Panc1 (cell line): Measurements from ENCODE around the gene ADGB. TPM values are rescaled to one million over a fixed set of nuclear protein-coding genes. Genes with fewer than 3 reads are reported as not detected.
"Not testable (repeated sequence)": the region's sequence is repeated elsewhere in the genome, so short reads cannot be mapped to it uniquely, and the experiment has no call there.

Experiments used
- ATAC-seq: fragments of 200-7000 bp; cut with Tn5 transposase; 2 replicates; pipeline ENCODE4 v1.9.1; 2020; ENCODE audit warnings: mild to moderate bottlenecking, moderate library complexity
- BruUV-seq: library from RNA; stranded (reverse); fragments of 400-500 nt; replicated peaks from 2 replicates; lab custom pipeline; 2021; lab: Mats Ljungman, UMichigan
- CTCF ChIA-PET: fragments of 300-600 bp; sonication (Branson Sonifier 250); formaldehyde crosslinking; loops from one replicate; lab custom pipeline; 2022; ENCODE audit warnings: antibody characterized with exemption; lab: Charles Lee
- POLR2A ChIA-PET: fragments of 300-600 bp; sonication (Branson Sonifier 250); formaldehyde crosslinking; loops from one replicate; lab custom pipeline; 2022; ENCODE audit warnings: antibody characterized with exemption; lab: Charles Lee
- DNase-seq: peaks from one replicate; pipeline ENCODE4 v3.0.0-alpha.2; 2010; ENCODE audit warnings: low read depth, low spot score
- H3K27ac ChIP-seq: 2 replicates; pipeline ENCODE4 v1.5.1; 2011; ENCODE audit warnings: mild to moderate bottlenecking, low read length, inconsistent platforms
- H3K27me3 ChIP-seq: fragments of 200-500 bp; sonication (Bioruptor generic); 2 replicates; pipeline ENCODE4 v1.6.0; 2014; ENCODE audit warnings: low read length, inconsistent platforms; ENCODE audit not compliant: control insufficient read depth, insufficient read depth
- H3K36me3 ChIP-seq: fragments of 200-500 bp; sonication (Bioruptor generic); 2 replicates; pipeline ENCODE4 v1.5.1; 2014; ENCODE audit warnings: inconsistent platforms, mild to moderate bottlenecking, low read length, moderate library complexity; ENCODE audit not compliant: control insufficient read depth, insufficient read depth
- H3K4me1 ChIP-seq: 2 replicates; pipeline ENCODE4 v1.5.1; 2011; ENCODE audit warnings: inconsistent platforms, mild to moderate bottlenecking, low read length, moderate library complexity; ENCODE audit not compliant: control insufficient read depth, insufficient read depth
- H3K4me3 ChIP-seq, 2 experiments: 2 replicates each; pipeline ENCODE4 v1.5.1; 2011 to 2012; ENCODE audit warnings: low read depth in 2 of 2, low read length in 2 of 2, mild to moderate bottlenecking in 2 of 2, inconsistent platforms in 1 of 2, moderate library complexity in 1 of 2
- H3K9me3 ChIP-seq: fragments of 200-500 bp; sonication (Bioruptor generic); 2 replicates; pipeline ENCODE4 v1.5.1; 2014; ENCODE audit warnings: low read depth, mild to moderate bottlenecking, inconsistent platforms, low read length, moderate library complexity; ENCODE audit not compliant: control insufficient read depth, insufficient read depth
- CTCF ChIP-seq: fragments of 450-650 bp; IDR thresholded peaks from 2 replicates; pipeline ENCODE4 v1.5.1; 2017; ENCODE audit warnings: mild to moderate bottlenecking
- POLR2AphosphoS5 ChIP-seq: IDR thresholded peaks from 2 replicates; pipeline ENCODE4 v1.6.1; 2012; ENCODE audit warnings: mild to moderate bottlenecking, low read depth, low read length, moderate library complexity
- REST ChIP-seq, 2 experiments: IDR thresholded peaks; 2 replicates each; pipeline ENCODE4 v1.6.1; 2011 to 2012; ENCODE audit warnings: low read depth in 2 of 2, control low read depth in 1 of 2, low read length in 1 of 2, mild to moderate bottlenecking in 1 of 2, moderate library complexity in 1 of 2; ENCODE audit not compliant: insufficient read depth in 1 of 2
- SIN3A ChIP-seq: IDR thresholded peaks from 2 replicates; pipeline ENCODE4 v1.6.1; 2012; ENCODE audit warnings: low read depth, mild to moderate bottlenecking, low read length, moderate library complexity, borderline replicate concordance; ENCODE audit not compliant: insufficient read depth
- TCF7L2 ChIP-seq: IDR thresholded peaks from 2 replicates; pipeline ENCODE4 v1.6.1; 2011; ENCODE audit warnings: mild to moderate bottlenecking, low read depth, low read length, inconsistent platforms
- in situ Hi-C: cut with HindIII; loops from 2 replicates; pipeline ENCODE4 v1.10.0; 2016; ENCODE audit warnings: low sequenced_read_pairs, low pct_unique_long_range_greater_than_20kb
- intact Hi-C: fragments of 100-400 bp; cut with micrococcal nuclease; formaldehyde crosslinking; loops from one replicate; pipeline ENCODE4 v1.10.0; 2022; ENCODE audit not compliant: unreplicated experiment
- total RNA-seq: library from RNA; stranded (reverse); gene quantifications from one replicate; pipeline ENCODE4 v1.2.1, GENCODE V29; 2021; ENCODE audit not compliant: unreplicated experiment

The ADGB gene
- total RNA-seq, 1 experiment from 2014 or later, result not detected

GRCh38 chr6:146803167-146803566 is 204.4 kb downstream of the ADGB start:
- peak overlapping the region; percentile 48; the same call in 1 of the 2 replicates for H3K27ac ChIP-seq
- CTCF ChIA-PET, POLR2A ChIA-PET, H3K36me3 ChIP-seq, H3K4me1 ChIP-seq, H3K9me3 ChIP-seq, DNase-seq, in situ Hi-C loops, intact Hi-C loops, H3K27me3 ChIP-seq, BruUV-seq: not testable (repeated sequence)
- ATAC-seq, result peak; percentile 52; the same call in 1 of the 2 replicates
- H3K4me3 ChIP-seq, result peak overlapping the region; percentile 22 to 43; a peak in 3 of 4 replicates

- intact Hi-C loops, result no loop called here
- in situ Hi-C loops, result no loop called here
- no peaks in the 10 kb centered on the region for H3K27me3 ChIP-seq
- no peaks in the 10 kb centered on the region for H3K36me3 ChIP-seq
- ChIA-PET CTCF (no interaction called here), POLR2A (interaction anchor here (0.6 kb wide), 1 partner anchor 31 kb away, joined by 7 read pairs; no protein-coding TSS in a partner anchor)
- TF ChIP-seq CTCF (no peak), SIN3A (no peak), TCF7L2 (no peak), POLR2AphosphoS5 (no peak), REST (IDR thresholded peaks at IDR 0.05; ENCODE audit: insufficient read depth in 1 of 2, low read depth in 2 of 2, low read length in 1 of 2) (no peak)
- peak overlapping the region; percentile 48; the same call in 1 of the 2 replicates for H3K27ac ChIP-seq
- H3K4me3 ChIP-seq, result peak overlapping the region; percentile 22 to 43; a peak in 3 of 4 replicates
- no peaks in the 10 kb centered on the region for H3K9me3 ChIP-seq
- no peak for DNase-seq
- H3K4me1 ChIP-seq, result peaks cover 3% of the 10 kb centered on the region; the same call in 1 of the 2 replicates
- no TSS peak for BruUV-seq
- peak; percentile 98 for ATAC-seq
Measured at GRCh38 chr6:146803601-146804000, 204.8 kb downstream of the ADGB start.

- DNase-seq (no peak), ATAC-seq (no peak)
- ChIA-PET POLR2A (no interaction called here), CTCF (no interaction called here)
- Histone ChIP-seq H3K27ac (no peak overlapping the region), H3K9me3 (no peaks in the 10 kb centered on the region), H3K4me3 (no peak overlapping the region), H3K36me3 (no peaks in the 10 kb centered on the region), H3K27me3 (no peaks in the 10 kb centered on the region), H3K4me1 (peaks cover 3% of the 10 kb centered on the region; the same call in 1 of the 2 replicates)
- intact Hi-C loops, result no loop called here
- in situ Hi-C loops, result no loop called here
- TF ChIP-seq REST (IDR thresholded peaks at IDR 0.05; ENCODE audit: insufficient read depth in 1 of 2, low read depth in 2 of 2, low read length in 1 of 2) (no peak), POLR2AphosphoS5 (no peak), SIN3A (no peak), TCF7L2 (no peak), CTCF (no peak)
- no TSS peak for BruUV-seq
Measured at GRCh38 chr6:146805546-146806325, 207.0 kb downstream of the ADGB start.
